Thyroid gland (tissue), 4 donors: ENCODE measurements around the gene SNX21.

Source experiments
- POLR2A ChIP-seq, 2 donors: fragments of 450-650 bp; IDR thresholded peaks; one replicate each; pipeline ENCODE4 v1.6.1; 2017; ENCODE audit warnings: antibody characterized with exemption in 2 of 2, mild to moderate bottlenecking in 2 of 2, moderate library complexity in 1 of 2
- TF ChIP-seq, protein P1 (sequence below), 6 experiments: fragments of 200-600 bp in 3 of 6; fragments of 450-650 bp in 3 of 6; sonication (generic) in 3 of 6; IDR thresholded peaks; one replicate each; pipeline ENCODE4 v1.5.1; 2016 to 2019; ENCODE audit warnings: antibody characterized with exemption in 6 of 6, mild to moderate bottlenecking in 2 of 6, inconsistent platforms in 1 of 6, moderate library complexity in 1 of 6

DNA sequence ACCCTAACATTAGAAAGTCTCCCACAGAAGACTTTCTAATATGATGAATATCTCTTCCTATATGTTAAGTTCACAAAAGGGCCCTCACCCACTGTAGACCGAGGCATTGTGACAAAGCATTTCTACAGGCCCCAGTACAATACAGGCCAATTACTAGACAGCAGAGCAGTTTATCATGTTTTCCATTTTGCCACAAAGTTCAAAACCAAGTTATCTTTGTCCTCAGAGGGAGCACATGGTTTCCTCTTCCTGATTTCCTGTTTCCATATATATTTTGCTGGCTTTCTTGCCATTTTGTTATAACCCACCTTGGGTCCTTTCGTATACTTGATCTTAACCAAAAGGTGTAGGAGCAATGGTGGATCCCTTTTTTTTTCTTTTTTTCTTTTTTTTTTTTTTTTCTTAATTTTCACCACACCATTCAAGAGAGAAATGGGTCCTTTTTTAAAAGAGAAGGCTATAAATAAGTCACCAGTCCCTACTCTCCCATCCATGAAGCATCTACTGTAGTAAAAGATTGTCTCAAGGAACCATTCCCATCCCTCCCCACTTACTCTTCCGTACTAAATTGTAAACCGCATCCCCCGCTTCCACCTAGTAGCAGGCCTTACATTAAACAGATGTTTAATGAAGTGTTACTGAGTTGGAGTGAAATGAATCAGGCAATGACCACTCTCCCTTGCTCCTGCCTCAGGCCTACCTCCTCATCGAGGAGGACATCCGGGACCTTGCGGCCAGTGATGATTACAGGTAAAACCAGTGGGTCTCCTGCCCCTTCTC lies 23.2 kb upstream of the SNX21 start:
- TF ChIP-seq, protein P1, sequence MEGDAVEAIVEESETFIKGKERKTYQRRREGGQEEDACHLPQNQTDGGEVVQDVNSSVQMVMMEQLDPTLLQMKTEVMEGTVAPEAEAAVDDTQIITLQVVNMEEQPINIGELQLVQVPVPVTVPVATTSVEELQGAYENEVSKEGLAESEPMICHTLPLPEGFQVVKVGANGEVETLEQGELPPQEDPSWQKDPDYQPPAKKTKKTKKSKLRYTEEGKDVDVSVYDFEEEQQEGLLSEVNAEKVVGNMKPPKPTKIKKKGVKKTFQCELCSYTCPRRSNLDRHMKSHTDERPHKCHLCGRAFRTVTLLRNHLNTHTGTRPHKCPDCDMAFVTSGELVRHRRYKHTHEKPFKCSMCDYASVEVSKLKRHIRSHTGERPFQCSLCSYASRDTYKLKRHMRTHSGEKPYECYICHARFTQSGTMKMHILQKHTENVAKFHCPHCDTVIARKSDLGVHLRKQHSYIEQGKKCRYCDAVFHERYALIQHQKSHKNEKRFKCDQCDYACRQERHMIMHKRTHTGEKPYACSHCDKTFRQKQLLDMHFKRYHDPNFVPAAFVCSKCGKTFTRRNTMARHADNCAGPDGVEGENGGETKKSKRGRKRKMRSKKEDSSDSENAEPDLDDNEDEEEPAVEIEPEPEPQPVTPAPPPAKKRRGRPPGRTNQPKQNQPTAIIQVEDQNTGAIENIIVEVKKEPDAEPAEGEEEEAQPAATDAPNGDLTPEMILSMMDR (IDR thresholded peaks at IDR 0.05) = no peak
- TF ChIP-seq POLR2A (IDR thresholded peaks at IDR 0.05) = no peak
